Measurements from ENCODE around the gene GPR55.

GPR55 gene

GRCh38 chr2:230935130-230935430 is 10.0 kb upstream of the GPR55 start:
- Histone ChIP-seq H3K79me2 (ENCODE audit: low read length) (no peaks in the 10 kb centered on the region), H3K4me2 (ENCODE audit: low read depth, low read length) (no peak overlapping the region), H3K9me3 (replicated peaks; ENCODE audit: insufficient read depth, low read length) (no peaks in the 10 kb centered on the region), H3K4me1 (ENCODE audit: low read length) (no peaks in the 10 kb centered on the region), H3K27ac (ENCODE audit: low read length) (no peak overlapping the region), H3K9ac (ENCODE audit: low read length) (no peak overlapping the region), H3K4me3 (ENCODE audit: low read length) (no peak overlapping the region), H2AFZ (ENCODE audit: low read length) (no peak overlapping the region), H3K9me2 (replicated peaks; ENCODE audit: insufficient read depth, low read length) (no peaks in the 10 kb centered on the region), H3F3A (ENCODE audit: insufficient read depth, low read length) (no peaks in the 10 kb centered on the region), H4K20me1 (ENCODE audit: insufficient read depth, low read length) (no peaks in the 10 kb centered on the region), H3K27me3 (replicated peaks; ENCODE audit: insufficient read depth, low read length) (no peaks in the 10 kb centered on the region), H3K36me3 (replicated peaks; ENCODE audit: insufficient read depth, low read length) (no peaks in the 10 kb centered on the region)
- TF ChIP-seq CTCF (IDR thresholded peaks at IDR 0.05; ENCODE audit: low read length) = no peak
- TF ChIP-seq EZH2phosphoT487 (IDR thresholded peaks at IDR 0.05; ENCODE audit: low read length) = no peak
- TF ChIP-seq EZH2 (optimal IDR thresholded peaks at IDR 0.05; ENCODE audit: low read depth, low read length) = no peak
- DNase-seq = no peak

GRCh38 chr2:230934231-230935129 is 9.4 kb upstream of the GPR55 start:
- no peaks in the 10 kb centered on the region for H3K4me1 ChIP-seq (ENCODE audit: low read length)
- no peak overlapping the region for H3K27ac ChIP-seq (ENCODE audit: low read length)
- no peak overlapping the region for H3K4me3 ChIP-seq (ENCODE audit: low read length)
- H3K4me2 ChIP-seq (ENCODE audit: low read depth, low read length) = no peak overlapping the region
- H2AFZ ChIP-seq (ENCODE audit: low read length) = no peak overlapping the region
- no peaks in the 10 kb centered on the region for H3F3A ChIP-seq (ENCODE audit: insufficient read depth, low read length)
- no peak overlapping the region for H3K9ac ChIP-seq (ENCODE audit: low read length)
- H3K79me2 ChIP-seq (ENCODE audit: low read length) = no peaks in the 10 kb centered on the region
- no peaks in the 10 kb centered on the region for H4K20me1 ChIP-seq (ENCODE audit: insufficient read depth, low read length)
- H3K36me3 ChIP-seq (replicated peaks; ENCODE audit: insufficient read depth, low read length) = no peaks in the 10 kb centered on the region
- TF ChIP-seq EZH2 (optimal IDR thresholded peaks at IDR 0.05; ENCODE audit: low read depth, low read length) (no peak), CTCF (IDR thresholded peaks at IDR 0.05; ENCODE audit: low read length) (no peak), EZH2phosphoT487 (IDR thresholded peaks at IDR 0.05; ENCODE audit: low read length) (no peak)
- no peaks in the 10 kb centered on the region for H3K9me3 ChIP-seq (replicated peaks; ENCODE audit: insufficient read depth, low read length)
- H3K9me2 ChIP-seq (replicated peaks; ENCODE audit: insufficient read depth, low read length) = no peaks in the 10 kb centered on the region
- DNase-seq = no peak
- H3K27me3 ChIP-seq (replicated peaks; ENCODE audit: insufficient read depth, low read length) = no peaks in the 10 kb centered on the region

- no peaks in the 10 kb centered on the region for H3K9me2 ChIP-seq (replicated peaks; ENCODE audit: insufficient read depth, low read length)
- no peaks in the 10 kb centered on the region for H4K20me1 ChIP-seq (ENCODE audit: insufficient read depth, low read length)
- no peak for DNase-seq
- no peak overlapping the region for H2AFZ ChIP-seq (ENCODE audit: low read length)
- no peak overlapping the region for H3K4me2 ChIP-seq (ENCODE audit: low read depth, low read length)
- H3K9me3 ChIP-seq (replicated peaks; ENCODE audit: insufficient read depth, low read length) = no peaks in the 10 kb centered on the region
- H3K4me3 ChIP-seq (ENCODE audit: low read length) = no peak overlapping the region
- H3K79me2 ChIP-seq (ENCODE audit: low read length) = no peaks in the 10 kb centered on the region
- H3K27me3 ChIP-seq (replicated peaks; ENCODE audit: insufficient read depth, low read length) = no peaks in the 10 kb centered on the region
- no peak for TF ChIP-seq EZH2phosphoT487 (IDR thresholded peaks at IDR 0.05; ENCODE audit: low read length)
- no peak for TF ChIP-seq CTCF (IDR thresholded peaks at IDR 0.05; ENCODE audit: low read length)
- no peaks in the 10 kb centered on the region for H3K36me3 ChIP-seq (replicated peaks; ENCODE audit: insufficient read depth, low read length)
- no peak overlapping the region for H3K27ac ChIP-seq (ENCODE audit: low read length)
- no peak overlapping the region for H3K9ac ChIP-seq (ENCODE audit: low read length)
- no peaks in the 10 kb centered on the region for H3F3A ChIP-seq (ENCODE audit: insufficient read depth, low read length)
- H3K4me1 ChIP-seq (ENCODE audit: low read length) = no peaks in the 10 kb centered on the region
Observed at GRCh38 chr2:230933521-230934180, 8.6 kb upstream of the GPR55 start.
